GM21423 (cell line): ENCODE results near the gene TRIM54.

Experiments used
- ATAC-seq: cut with Tn5 transposase; IDR thresholded peaks from one replicate; pipeline ENCODE4 v1.9.1; 2021; ENCODE audit warnings: mild to moderate bottlenecking, moderate library complexity; ENCODE audit not compliant: unreplicated experiment

Gene TRIM54

DNA sequence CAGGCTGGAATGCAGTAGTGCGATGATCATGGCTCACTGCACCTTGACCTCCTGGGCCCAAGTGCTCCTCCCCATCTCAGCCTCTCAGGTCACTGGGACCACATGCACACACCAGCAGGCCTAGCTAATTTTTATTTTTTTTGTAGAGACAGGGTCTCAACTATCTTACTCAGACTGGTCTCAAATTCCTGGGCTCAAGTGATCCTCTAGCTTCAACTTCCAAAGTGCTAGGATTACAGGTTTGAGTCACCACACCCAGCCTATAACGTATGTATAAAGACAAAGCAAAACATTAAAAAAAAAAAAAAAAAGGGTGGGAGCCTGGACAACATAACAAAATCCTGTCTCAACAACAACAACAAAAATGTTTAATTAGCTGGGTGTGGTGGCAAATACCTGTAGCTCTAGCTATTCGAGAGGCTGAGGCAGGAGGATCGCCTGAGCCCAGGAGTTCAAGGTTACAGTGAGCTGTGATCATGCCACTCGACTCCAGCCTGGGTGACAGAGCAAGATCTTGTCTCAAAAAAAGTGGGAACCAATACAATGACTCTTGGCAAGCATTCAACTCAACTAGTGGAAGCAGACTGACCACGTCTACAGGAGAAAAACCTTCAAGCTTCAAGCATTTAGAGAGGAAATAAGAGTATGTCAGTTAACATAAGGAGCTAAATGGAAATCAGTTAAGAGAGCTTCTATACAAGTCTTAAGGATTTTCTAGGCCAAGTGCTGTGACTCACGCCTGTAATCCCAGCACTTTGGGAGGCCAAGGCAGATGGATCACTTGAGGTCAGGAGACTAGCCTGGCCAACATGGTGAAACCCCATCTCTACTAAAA, 71.8 kb downstream of the TRIM54 start:
- ATAC-seq, result no peak

DNA sequence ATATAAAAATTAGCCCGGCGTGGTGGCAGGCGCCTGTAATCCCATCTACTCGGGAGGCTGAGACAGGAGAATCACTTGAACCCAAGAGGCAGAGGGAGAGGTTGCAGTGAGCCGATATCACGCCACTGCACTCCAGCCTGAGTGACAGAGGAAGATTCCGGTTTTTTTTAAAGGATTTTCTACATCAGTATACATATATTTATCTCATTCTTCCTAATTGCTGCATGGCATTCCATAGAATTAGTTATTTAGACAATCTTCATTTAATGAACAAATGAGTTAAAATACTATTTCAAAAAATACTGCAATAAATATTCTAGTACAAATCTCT, 72.3 kb downstream of the TRIM54 start:
- ATAC-seq, result no peak

DNA sequence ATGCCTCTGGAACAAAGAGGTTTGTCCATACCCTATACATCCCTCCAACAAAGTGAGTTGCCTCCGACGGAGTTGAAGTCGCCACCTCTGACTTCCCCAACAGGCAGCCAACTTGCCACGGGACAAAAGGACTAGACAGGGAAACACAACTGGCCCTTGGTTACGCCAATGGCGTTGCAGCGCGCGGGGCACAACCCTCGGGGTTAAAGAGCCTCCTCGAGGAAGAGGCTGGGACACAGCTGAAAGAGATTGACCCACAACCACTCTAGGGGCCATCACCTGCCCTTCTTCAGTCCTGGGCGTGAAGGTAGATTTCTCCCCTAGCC, 73.8 kb downstream of the TRIM54 start:
- ATAC-seq, result peak; percentile 25

DNA sequence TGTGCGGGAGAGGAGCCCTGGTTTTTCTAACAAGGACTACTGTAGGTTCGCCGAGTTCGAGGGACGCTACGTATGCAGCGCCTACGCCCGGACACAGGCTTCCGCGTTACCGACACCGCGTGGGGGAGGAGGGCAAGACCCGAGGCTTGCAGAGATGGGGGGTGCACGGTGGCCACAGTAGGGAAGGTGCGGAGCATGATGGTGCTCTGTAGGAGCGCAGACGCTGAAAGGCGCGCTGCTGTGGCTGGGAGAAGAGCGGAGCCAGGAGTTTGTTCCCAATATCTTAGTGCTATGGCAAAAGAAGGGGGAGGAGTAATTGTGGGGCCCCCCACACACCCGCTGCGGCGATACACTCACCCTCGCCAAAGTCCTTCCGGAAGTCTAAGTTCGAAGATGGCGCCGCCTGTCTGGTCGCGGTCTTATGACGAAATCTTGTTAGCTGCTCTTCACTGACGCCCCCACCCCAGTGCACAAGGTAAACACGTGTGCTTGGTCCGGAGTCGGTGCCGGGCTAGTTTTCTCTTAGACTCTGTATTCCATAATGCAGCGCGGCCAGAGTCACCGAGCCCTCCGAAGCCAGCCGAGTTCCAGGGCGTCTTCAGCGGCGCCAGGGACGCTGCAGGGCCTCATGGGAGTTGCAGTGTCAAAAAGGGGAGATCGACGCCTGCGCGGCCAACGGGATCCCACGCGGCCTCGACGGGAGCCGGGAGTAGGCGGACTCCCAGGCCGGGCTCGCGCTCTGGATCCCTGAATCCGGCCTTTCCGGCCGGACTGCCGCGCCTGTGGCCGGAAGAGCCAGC, 74.4 kb downstream of the TRIM54 start, which contains the start of gene GTF3C2:
GTF3C2 (minus strand) TSS at position 383 of the 800 bp plus-strand sequence. CDS start 13,210 bp downstream, outside the sequence.
- peak; percentile 83 for ATAC-seq
